Measurements from ENCODE around the gene NTMT1. TPM values are rescaled to one million over a fixed set of nuclear protein-coding genes. Genes with fewer than 3 reads are reported as not detected.

Gene NTMT1
- total RNA-seq, 1 donor from 2014 or later, result 15.5 TPM

DNA sequence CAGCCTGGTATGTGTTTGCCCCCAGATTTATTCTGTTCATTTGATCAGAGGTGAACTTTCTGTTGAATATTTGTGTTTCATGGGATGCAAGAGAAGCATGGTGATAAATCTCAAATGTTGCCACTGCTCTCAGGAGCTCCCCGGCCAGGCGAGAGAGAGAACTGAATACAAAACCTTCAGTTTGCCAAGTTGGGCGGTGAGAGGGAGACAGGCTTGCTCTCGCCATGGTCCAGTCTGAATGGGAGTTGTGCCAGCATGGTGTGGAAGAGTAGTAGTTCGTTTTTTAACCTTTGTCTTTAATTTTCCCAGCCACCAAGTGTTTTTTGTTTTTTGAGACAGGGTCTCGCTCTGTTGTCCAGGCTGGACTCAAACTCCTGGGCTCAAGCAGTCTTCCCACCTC is 2.7 kb downstream of the NTMT1 start:
- no peaks in the 10 kb centered on the region for H3K9me3 ChIP-seq
- H3K27me3 ChIP-seq, result no peaks in the 10 kb centered on the region
- H3K4me3 ChIP-seq, result no peak overlapping the region
- no peak for TF ChIP-seq POLR2AphosphoS5 (IDR thresholded peaks at IDR 0.05; ENCODE audit: insufficient read depth in 1 of 2, low read depth in 1 of 2)
- no peak for TF ChIP-seq POLR2A (IDR thresholded peaks at IDR 0.05)
- TF ChIP-seq, protein P1, sequence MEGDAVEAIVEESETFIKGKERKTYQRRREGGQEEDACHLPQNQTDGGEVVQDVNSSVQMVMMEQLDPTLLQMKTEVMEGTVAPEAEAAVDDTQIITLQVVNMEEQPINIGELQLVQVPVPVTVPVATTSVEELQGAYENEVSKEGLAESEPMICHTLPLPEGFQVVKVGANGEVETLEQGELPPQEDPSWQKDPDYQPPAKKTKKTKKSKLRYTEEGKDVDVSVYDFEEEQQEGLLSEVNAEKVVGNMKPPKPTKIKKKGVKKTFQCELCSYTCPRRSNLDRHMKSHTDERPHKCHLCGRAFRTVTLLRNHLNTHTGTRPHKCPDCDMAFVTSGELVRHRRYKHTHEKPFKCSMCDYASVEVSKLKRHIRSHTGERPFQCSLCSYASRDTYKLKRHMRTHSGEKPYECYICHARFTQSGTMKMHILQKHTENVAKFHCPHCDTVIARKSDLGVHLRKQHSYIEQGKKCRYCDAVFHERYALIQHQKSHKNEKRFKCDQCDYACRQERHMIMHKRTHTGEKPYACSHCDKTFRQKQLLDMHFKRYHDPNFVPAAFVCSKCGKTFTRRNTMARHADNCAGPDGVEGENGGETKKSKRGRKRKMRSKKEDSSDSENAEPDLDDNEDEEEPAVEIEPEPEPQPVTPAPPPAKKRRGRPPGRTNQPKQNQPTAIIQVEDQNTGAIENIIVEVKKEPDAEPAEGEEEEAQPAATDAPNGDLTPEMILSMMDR (IDR thresholded peaks at IDR 0.05), result no peak
- intact Hi-C loops (cut with DNase I), result no loop called here
- H3K27ac ChIP-seq, result no peak overlapping the region
- H3K36me3 ChIP-seq, result peaks cover 0 to 14% of the 10 kb centered on the region in 2 donors
- peaks cover 66% of the 10 kb centered on the region for H3K4me1 ChIP-seq
- no peak for DNase-seq (ENCODE audit: extremely low spot score in 2 of 2)

DNA sequence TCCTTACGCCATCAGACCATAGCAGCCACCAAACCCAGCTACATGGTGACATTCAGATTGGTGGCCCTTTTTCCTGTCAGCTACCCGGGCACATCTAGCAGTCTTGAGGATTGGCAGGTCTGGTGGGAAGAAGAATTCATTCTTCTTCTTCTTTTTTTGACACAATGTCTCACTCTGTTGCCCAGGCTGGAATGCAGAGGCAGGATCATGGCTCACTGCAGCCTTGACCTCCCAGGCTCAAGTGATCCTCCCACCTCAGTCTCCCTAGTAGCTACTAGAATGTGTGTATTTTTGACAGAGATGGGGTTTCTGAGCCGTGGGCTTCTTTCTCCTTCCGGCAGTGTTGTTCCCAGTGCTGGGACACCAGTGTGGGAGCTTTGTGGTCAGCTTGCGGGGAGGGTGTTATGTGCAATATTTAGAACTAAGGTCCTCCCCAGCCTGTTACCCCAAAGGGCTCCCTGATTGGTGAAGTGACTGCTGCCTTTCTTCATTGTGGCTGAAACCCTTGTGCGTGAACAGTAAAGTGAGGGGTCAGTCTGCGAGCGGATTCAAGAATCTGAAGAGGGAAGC is 3.4 kb downstream of the NTMT1 start:
- Histone ChIP-seq H3K9me3 (no peaks in the 10 kb centered on the region), H3K36me3 (peaks cover 3 to 21% of the 10 kb centered on the region in 2 donors), H3K27me3 (no peaks in the 10 kb centered on the region), H3K27ac (no peak overlapping the region), H3K4me3 (no peak overlapping the region), H3K4me1 (peaks cover 66% of the 10 kb centered on the region)
- DNase-seq (ENCODE audit: extremely low spot score in 2 of 2), result no peak
- no peak for TF ChIP-seq POLR2AphosphoS5 (IDR thresholded peaks at IDR 0.05; ENCODE audit: insufficient read depth in 1 of 2, low read depth in 1 of 2)
- no peak for TF ChIP-seq POLR2A (IDR thresholded peaks at IDR 0.05)
- TF ChIP-seq, protein P1 (IDR thresholded peaks at IDR 0.05), result no peak
- intact Hi-C loops (cut with DNase I), result no loop called here

DNA sequence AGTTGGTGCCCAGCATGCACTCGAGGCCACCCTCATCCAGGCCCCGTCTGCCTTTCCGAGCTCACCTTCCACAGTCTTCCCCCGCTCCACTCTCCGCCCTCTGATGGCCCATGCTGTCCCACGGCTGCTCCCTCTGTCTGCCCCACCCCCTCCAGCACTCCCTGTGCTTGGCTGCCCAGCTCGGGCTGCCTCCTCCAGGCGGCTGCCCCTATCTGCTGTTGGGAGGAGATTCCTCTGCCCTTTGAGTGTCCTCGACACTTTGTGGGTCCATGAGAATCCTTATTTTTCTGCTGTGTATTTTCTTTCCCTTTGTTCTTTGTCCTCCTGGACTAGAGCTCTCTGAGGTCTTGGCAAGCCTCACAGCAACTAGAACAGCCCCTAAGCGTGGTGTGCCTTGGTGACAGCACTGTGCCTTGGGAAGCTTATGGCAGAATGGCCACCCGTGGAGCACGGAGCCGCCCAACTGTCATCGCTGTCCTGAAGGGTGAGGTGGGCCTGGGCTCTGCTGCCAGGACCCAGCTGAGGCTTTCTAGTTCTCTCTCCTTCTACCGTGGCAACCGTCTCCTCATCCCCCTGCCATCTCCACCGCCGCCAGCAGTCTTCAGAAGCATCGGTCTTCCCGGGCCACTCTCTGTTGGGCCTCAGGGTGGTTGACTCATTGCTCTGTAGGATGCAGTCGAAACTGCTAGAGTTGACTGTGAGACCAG is 5.2 kb downstream of the NTMT1 start:
- Histone ChIP-seq H3K36me3 (peaks cover 3 to 37% of the 10 kb centered on the region in 2 donors), H3K9me3 (no peaks in the 10 kb centered on the region), H3K4me1 (peaks cover 57% of the 10 kb centered on the region), H3K4me3 (no peak overlapping the region), H3K27ac (no peak overlapping the region), H3K27me3 (no peaks in the 10 kb centered on the region)
- TF ChIP-seq POLR2AphosphoS5 (IDR thresholded peaks at IDR 0.05; ENCODE audit: insufficient read depth in 1 of 2, low read depth in 1 of 2) (no peak), POLR2A (IDR thresholded peaks at IDR 0.05) (no peak)
- TF ChIP-seq, protein P1 (IDR thresholded peaks at IDR 0.05), result no peak
- DNase-seq (ENCODE audit: extremely low spot score in 2 of 2), result no peak
- intact Hi-C loops (cut with DNase I), result no loop called here

DNA sequence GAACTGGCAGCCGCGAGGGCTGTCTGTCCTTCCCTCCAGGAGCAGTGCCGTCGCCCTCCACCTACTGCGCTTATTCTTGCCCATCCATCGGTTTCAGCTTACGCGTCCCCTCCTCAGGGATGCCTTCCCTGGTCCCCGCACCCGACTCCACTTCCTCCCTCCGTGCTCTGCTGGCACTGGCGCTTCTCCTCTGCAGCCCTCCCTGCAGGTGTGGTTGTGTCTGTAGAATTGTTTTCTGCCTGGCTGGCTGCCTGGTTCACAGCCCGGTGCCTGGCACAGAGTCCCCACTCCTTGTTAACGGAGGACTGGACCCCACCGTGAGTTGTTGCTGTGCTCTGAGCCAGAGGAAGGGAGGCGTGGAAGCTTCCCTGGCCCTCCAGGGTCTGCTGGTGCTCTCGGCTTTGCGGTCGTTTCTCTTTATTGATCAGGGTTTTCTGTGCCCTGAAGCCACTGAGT is 5.7 kb downstream of the NTMT1 start:
- H3K36me3 ChIP-seq, result peaks cover 3 to 42% of the 10 kb centered on the region in 2 donors
- H3K4me3 ChIP-seq, result no peak overlapping the region
- DNase-seq (ENCODE audit: extremely low spot score in 2 of 2), result no peak
- H3K9me3 ChIP-seq, result no peaks in the 10 kb centered on the region
- H3K27ac ChIP-seq, result no peak overlapping the region
- intact Hi-C loops (cut with DNase I), result no loop called here
- H3K4me1 ChIP-seq, result peaks cover 53% of the 10 kb centered on the region
- no peaks in the 10 kb centered on the region for H3K27me3 ChIP-seq
- TF ChIP-seq, protein P1 (IDR thresholded peaks at IDR 0.05), result no peak
- TF ChIP-seq POLR2A (IDR thresholded peaks at IDR 0.05), result no peak

DNA sequence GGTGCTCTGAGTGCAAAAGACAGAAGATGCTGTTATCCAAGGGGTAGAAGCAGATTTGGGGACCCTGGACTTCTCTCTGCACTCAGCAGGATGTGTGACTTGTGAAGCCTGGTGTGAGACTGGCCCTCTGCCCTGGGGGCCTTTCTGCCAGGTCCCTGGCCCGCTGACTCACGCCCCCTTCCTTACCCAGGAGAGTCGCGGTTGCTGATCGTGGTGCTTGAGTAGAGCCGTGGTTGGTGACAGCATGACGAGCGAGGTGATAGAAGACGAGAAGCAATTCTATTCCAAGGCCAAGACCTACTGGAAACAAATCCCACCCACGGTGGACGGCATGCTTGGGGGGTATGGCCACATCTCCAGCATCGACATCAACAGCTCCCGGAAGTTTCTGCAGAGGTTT is 6.5 kb downstream of the NTMT1 start:
- no peak for DNase-seq (ENCODE audit: extremely low spot score in 2 of 2)
- no peak overlapping the region for H3K4me3 ChIP-seq
- peaks cover 45% of the 10 kb centered on the region for H3K4me1 ChIP-seq
- H3K27ac ChIP-seq, result no peak overlapping the region
- H3K27me3 ChIP-seq, result no peaks in the 10 kb centered on the region
- peaks cover 3 to 49% of the 10 kb centered on the region in 2 donors for H3K36me3 ChIP-seq
- TF ChIP-seq POLR2AphosphoS5 (IDR thresholded peaks at IDR 0.05; ENCODE audit: insufficient read depth in 1 of 2, low read depth in 1 of 2) (no peak), POLR2A (IDR thresholded peaks at IDR 0.05) (no peak)
- TF ChIP-seq, protein P1 (IDR thresholded peaks at IDR 0.05), result no peak
- H3K9me3 ChIP-seq, result no peaks in the 10 kb centered on the region
- intact Hi-C loops (cut with DNase I), result no loop called here
